Non-pigmented ciliary epithelial cell (primary cell): Measurements from ENCODE around the gene FOXB2.
"Not testable (repeated sequence)": the region's sequence is repeated elsewhere in the genome, so short reads cannot be mapped to it uniquely, and the experiment has no call there.

ENCODE experiments used
- DNase-seq: peaks from one replicate; pipeline ENCODE4 v3.0.0-alpha.2; 2010; ENCODE audit warnings: low read depth

Gene FOXB2

DNA sequence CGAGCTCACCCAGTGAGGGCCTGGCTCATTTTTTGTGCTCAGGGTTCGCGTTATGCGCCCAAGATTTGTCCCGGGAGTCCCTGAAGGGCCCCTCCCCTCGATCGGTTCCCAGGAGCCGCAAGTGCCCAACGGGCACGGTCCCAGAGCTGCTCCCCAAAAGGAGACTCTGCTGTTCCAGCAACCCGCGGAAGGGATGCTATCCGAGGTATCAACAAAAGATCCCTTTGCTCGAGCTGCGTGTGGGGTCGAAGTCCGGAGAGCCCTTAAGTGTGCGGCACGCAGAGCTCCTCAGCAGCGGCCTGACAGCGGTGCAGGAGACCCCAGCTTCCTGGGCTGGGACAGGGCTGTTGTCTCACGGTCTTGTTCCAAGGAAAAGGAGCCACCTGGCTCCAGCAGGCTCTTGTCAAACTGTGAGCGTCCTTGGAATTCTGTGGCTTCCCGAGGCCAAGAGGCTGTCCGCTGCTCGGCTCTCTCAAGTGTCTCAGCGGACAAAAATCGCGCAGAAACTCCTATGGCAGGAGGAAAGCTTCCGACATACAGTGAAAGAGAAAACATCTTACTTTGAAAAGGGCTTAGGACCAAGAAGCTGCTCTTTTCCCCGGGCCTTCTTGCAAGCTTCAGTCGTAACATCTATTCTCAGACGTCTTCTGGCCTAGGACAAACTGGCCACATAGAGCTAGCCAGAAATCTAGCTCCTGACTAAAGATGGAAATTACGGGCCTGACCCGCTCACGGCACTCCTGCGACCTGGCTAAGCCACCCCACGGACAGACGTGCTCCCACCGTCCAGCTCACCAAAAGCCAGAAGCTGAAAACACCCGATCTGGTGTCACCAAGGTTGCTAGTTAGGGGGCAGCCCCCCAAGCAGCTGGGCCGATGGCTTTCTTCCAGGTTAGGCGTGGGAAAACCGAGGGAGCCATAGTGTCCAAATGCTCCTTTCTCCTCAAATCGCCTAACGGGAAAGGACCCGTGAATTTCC lies 2.6 kb upstream of the FOXB2 start:
- no peak for DNase-seq

DNA sequence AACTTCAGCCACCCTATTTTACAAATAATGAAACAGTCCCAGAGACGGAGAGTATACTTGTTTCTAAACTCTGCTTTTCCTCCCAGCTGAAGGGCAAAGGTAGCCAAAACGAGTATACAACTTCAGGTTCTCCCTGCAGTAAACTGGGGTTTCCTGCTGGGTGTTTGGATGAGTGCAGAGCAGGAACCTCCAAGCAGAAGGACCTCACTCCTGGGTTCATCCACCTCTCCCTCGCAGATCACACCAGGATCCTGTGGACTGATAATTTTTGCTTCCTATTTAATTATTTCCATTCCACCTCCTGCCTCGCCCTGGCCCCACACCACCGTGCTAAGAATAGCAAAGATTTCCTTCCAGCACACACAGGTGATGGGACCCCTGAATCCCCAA lies 2.0 kb upstream of the FOXB2 start:
- no peak for DNase-seq

DNA sequence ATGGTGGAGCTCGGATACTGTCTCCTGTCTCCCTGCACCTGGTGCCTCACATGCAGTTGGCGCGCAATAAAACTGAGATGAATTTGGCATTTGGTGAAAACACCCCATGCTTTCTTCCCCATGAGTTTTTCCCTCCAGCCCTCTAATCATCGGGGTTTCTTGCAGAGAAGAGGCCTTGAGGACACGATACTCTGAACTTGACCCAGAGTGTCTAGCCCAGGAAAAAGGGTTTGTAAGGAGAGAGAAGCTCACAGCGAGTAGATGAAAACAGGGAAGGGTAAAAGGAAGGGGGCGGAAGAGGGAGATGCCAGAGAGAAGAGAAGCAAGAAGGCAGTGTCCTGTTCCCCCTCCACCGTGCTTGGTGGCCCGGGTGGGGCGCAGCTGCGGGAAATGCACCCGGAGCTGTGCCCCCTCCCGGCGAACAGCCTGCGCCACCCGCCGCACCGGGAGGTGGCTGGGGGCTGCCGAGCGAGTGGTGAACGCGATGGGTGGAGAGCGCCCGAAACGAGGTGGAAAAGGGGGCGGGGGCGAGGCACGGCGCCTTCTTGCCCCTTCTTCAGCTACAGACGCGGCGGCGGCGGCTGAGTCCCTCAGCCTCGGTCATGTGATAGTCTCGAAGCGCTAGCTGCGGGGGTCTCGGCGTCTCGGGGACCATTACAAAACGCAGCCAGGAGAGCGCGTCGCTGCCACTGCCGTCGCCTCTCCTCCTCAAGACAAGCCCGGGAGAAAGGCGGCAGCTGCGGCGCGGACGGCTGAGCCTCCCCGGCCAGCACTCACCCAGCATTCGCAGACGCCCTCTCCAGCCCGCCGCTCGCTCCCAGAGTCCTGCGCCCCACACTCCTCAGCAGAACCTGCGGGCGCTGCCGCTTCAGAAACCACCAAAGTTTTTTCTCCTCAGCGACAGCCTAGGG lies 1.1 kb upstream of the FOXB2 start:
- no peak for DNase-seq

DNA sequence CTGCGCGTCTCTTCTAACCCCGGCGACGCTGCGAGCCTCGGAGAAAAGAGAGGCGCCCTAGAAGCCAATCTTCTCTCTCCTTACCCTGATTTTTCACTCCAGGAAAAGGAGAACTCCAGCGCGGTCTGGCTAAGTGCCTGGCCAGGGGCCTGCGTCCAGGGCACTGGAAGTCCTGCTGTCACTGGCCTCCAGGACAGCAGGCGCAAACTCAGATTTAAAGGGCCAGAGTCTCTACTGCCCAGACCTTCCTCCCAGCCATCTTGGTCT lies 553 bp upstream of the FOXB2 start:
- DNase-seq, result no peak

DNA sequence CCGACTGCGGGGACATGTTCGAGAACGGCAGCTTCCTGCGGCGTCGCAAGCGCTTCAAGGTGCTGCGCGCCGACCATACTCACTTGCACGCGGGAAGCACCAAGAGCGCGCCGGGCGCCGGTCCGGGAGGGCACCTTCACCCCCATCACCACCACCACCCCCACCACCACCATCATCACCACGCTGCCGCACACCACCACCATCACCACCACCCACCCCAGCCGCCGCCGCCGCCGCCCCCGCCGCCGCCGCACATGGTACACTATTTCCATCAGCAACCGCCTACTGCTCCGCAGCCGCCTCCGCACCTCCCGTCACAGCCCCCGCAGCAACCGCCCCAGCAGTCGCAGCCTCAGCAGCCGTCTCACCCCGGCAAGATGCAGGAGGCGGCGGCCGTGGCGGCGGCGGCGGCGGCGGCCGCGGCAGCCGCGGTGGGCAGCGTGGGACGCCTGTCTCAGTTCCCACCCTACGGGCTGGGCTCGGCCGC lies 514 bp downstream of the FOXB2 start:
- DNase-seq, result no peak

DNA sequence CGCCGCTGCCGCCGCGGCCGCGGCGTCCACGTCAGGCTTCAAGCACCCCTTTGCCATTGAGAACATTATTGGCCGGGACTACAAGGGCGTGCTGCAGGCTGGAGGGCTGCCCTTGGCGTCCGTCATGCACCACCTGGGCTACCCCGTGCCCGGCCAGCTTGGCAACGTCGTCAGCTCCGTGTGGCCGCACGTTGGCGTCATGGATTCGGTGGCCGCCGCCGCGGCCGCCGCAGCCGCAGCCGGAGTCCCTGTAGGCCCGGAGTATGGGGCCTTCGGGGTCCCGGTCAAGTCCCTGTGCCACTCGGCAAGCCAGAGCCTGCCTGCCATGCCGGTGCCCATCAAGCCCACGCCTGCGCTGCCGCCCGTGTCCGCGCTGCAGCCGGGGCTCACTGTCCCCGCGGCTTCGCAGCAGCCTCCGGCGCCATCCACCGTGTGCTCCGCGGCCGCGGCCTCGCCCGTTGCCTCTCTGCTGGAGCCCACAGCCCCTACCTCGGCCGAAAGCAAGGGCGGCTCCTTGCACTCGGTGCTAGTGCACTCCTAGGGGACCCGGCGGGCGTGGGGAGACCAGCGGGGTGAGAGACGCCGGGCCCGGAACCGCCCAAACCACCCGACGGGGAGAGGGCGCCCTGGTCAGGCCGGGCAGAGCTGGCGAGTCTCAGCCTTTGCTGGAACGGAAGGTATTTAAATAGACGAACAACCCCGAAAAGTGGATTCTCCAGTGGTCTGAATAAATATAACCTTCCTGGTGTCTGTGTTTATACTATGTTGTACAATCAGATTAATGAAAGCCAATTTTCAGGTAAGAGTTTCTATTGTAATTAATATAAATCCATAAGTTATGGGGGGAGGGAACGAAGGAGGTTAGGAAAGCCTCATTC lies 1.2 kb downstream of the FOXB2 start:
- DNase-seq, result no peak

DNA sequence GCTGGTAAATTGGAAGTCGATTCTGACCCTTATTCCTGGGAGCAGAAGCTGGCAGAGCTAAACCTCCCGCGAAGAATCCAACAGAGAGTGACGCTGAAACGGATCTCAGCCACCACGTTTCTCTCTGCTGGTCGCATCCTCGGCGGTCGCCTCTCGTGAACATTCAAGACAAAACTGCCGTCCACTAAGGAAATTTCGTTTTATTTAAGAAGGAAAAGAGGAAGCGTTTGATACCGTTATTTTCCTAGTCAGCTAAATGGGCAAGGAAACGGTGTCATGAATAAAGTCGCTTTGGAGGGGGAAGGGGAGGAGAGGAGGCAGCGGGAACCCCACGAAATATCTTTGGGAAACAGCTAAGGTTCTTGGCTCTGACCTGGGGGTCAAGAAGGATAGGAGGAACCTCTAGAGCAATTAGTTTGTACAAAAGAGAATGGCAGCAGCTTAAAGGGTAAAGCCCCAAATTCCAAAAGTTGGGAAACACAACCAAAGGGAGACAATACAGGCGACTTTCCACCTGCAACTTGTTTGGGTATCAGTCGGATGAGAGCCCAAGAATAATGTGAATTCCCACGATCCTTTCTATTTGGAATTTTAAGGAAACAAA lies 1.9 kb downstream of the FOXB2 start:
- no peak for DNase-seq

DNA sequence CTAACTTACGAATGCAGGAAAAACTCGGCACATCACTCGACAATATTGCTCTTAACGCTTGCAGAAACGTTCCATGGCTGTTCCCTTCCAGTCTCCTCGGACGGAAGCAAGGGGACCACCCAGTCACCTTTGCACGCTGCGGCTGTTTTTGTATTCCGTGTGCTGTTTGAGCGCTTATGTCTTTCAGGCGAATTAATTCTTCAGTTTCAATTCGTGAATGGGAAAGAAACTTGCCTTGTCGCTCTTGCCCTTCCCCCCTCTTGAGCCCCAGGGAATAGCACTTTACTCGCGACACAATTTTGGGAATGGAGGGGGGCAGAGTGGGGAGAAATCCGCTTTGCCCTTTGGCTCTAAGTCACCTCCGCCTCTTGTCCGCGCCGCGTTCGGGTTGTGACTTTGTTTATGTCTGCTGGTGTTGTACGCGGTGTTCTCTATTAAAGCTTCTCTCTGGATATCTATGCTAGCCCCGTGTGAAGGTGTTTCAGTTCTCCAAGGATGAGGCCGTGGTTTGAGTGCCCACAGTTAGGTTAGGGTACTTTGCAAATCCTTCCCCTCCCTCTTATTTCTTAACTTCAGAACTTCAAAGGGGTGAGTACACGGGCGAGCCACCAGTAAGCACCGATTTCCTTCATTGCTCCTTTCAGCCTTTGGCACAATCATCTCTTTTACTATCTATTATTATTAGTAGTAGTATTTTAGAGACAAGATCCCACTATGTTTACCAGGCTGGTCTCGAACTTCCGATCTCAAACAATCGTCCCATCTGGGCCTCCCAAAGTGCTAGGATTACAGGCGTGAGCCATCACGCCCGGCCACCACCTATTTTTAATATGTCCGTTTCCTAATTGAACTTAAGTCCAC lies 2.7 kb downstream of the FOXB2 start:
- no peak for DNase-seq

DNA sequence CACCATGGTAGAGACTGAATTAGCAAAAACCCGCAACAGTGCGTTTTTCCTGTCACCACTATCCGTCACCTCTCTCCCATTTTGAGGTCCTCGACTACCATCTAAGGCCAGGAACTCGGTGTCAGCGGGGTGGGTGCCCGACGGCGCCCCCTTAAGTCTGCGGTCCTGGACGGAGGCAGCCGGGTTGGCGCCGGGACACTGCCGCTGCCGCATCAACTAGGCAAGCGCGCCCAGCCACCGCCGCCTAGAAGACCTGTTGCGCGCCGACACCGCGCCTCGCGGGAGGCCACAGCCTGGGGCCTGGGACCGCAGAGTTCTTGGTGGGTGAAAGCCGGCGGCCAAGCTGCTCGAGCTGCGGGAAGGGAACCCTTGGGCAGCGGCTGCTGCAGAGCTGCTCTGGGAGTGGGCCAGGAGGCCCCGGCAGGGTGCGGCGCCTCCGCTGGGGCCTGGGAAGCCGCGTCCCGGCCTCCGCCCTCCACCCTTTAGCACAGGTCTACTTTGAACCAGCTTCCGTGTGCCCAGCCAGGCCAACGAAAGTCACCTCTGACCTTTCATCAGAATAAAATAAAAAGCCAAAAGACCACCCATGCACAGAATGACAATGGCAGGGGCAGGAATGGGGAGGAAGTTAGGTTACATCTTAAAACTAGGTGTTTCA lies 3.5 kb downstream of the FOXB2 start:
- no peak for DNase-seq

DNA sequence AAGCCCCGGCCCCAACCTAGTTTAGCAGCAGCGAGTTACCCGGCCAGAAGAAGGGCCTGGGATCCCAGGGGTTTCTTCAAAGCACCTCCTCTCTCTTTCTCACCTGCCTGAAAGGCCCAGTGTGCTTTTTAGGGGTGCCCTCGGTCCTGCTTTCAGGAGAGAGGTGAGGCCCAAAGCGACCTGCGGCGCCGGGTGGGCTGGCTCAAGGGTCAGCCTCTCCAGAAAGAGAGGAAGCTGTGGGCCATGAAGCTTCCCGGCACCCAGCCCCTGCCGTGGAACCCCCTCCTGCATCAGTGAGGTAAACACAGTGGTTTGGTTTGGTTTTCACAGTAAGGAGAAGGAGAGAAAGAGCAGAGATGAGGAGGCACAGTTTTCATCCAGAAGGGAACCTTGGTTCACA lies 4.3 kb downstream of the FOXB2 start:
- DNase-seq, result no peak

DNA sequence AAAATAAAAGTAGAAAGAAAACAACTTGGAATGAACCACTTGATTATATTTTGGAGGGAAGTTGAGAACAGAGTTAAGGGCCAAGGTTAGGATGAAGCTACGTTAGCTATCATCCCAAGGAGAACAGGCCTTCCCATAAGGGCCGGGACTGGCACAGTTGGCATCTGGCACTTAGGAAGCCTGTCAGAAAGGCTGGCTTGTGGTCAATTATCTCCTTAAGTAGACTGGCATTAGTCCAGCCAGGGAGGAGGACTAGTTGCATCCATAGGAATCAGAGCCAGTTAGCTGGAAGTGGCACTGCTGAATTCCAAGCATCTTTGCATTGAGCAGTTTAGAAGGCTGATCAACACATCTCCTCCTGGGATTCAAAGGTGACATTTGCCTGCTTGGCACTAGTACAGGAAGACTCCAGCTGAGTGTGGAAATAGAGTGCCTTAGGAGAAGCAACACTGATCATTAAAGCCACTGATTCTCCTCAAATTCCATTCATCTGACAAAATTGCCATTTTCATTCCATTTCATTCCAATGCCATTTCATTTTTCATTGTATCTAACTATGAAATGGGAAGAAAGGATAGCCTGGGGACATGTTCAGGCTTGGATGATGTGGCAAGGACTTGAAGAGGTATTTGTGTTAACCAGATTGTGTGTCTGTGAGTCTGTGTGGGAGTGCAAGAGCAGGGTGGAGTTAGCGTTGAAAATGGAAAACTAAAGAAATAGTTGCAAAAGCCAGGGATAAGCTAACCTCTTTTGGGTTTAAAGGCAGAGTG lies 5.5 kb downstream of the FOXB2 start:
- no peak for DNase-seq

DNA sequence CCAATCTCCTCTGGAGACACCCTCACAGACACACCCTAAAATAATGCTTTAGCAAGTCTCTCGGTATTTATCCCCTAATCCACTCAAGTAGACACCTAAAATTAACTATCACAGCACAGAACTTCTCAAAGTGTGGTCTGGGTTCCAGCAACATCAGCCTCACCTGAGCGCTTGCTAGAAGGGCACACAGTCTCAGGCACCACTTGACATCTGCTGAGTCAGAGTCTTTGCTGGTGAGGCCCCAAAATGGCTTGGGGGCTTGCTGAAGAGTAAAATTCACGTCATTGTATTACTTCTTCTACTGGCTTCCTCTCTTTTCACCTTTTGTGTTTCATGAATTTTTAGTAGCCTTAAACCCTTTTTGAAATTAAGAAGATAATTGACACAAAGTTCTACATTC lies 9.0 kb downstream of the FOXB2 start:
- no peak for DNase-seq

DNA sequence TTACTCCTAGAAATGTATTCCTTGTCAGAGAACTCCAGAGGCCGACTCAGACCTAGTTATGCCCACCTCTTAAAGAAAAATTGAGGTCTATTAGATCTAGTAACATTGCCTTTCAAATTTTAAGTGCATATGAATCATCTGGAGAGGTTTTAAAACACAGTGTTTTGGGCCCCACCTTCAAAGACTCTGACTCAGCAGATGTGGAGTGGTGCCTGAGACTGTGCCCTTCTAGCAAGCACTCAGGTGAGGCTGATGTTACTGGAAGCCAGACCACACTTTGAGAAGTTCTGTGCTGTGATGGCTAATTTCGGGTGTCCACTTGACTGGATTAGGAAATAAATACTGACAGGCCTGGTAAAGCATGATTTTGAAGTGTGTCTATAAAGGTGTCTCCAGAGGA lies 10.6 kb downstream of the FOXB2 start:
- DNase-seq, result no peak

DNA sequence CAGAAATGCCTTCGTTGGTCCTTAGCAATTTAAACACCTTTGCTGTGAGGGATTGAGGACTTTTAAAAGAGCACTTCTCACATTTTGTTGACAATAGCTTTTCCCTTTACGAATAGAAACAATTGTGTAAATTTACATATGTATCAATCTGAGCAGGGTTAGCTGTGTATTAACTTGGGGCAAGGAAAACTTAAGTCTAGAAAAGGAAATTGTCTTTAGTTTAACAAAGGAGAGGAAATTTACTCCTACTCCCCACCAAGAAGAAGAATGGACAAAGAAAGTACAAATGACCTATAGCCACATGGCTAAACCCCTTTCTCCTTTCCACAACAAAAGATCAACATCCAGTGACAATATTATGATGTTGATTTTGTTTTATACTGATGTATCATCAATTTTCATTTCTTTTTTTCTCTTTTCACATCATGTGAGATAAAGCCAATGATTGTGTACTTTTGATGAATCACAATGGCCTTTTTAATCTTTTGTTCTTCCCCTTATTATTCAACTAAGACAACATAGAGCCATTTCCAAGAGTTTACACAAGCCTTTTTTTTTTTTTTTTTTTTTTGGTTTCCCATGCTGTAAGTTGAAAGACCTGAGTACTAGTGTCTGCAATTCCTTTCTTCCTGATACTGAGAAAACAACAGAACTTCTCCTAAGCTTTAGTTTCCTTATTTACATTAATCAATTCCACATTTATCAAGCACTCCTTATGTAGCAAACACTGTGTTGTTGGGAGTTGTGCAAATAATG lies 19.0 kb downstream of the FOXB2 start:
- no peak for DNase-seq

DNA sequence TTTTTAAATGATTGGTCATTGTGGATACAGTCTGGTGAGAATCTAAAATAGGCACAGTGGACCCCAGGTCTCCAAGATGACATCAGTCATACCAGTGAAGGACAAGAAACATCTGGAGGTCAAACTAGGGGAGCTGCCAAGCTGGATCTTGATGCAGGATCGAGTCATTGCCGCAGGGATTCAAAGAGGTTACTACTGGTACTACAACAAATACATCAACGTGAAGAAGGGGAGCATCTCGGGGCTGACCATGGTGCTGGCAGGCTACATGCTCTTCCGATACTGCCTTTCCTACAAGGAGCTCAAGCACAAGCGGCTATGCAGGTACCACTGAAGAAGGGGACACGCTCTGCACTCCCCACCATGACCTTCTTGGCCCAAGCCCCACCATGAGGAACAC lies 20.9 kb downstream of the FOXB2 start:
- DNase-seq, result no peak

DNA sequence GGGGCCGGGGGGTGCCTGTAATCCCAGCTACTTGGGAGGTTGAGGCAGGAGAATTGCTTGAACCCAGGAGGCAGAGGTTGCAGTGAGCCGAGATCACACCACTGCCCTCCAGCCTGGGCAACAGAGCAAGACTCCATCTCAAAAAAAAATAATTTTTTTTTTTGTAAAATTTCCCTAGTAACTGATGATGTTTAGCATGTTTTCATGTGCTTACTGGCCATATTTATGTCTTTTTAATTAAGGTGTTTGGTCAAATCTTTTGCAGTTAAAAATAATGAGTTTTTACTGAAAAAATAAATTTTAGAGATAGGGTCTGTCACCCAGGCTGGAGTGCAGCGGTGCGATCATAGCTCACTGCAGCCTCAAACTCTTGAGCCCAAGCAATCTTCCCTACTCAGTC lies 24.3 kb downstream of the FOXB2 start:
- DNase-seq, result not testable (repeated sequence)

DNA sequence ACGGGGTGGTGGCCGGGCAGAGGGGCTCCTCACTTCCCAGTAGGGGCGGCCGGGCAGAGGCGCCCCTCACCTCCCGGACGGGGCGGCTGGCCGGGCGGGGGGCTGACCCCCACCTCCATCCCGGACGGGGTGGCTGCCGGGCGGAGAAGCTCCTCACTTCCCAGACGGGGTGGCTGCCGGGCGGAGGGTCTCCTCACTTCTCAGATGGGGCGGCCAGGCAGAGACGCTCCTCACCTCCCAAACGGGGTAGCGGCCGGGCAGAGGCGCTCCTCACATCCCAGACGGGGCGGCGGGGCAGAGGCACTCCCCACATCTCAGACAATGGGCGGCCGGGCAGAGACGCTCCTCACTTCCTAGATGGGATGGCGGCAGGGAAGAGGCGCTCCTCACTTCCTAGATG lies 41.2 kb downstream of the FOXB2 start:
- DNase-seq, result not testable (repeated sequence)

DNA sequence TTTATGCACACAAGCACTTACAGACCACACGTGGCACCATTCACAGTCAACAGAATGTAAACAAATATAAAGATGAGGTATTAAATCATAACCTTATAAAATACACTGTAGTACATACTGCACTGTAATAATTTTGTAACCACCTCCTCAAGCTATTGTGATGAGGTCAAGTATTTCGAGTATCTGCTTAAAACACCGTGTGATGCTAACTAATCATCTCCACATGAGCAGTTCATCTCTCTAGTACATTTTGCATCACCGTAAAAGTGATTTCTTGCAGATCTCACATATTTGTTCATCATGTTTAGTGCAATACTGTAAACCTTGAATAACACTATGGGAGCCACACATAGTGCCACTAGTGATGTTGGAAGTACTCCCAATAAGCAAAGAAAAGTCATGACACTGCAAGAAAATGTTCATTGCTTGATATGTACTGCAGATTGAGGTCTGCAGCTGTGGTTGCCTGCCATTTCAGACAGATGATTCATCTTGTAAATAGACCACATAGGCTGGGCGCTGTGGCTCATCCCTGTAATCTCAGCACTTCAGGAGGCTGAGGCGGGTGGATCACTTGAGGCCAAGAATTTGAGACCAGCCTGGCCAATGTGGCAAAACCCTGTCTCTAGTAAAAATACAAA lies 44.3 kb downstream of the FOXB2 start:
- DNase-seq, result peak; percentile 57
